Measurements from ENCODE around the gene PRPS2. TPM values are rescaled to one million over a fixed set of nuclear protein-coding genes. Genes with fewer than 3 reads are reported as not detected.
A peak's percentile ranks its signal among the peaks of the same experiment; 100 is the strongest.

PRPS2 gene
- total and polyA plus RNA-seq, 2 of the 8 experiments (the other 6 are each of a cell fraction or from before 2014, with no cell fraction given), result 11.8 to 31.4 TPM

- no peak for TF ChIP-seq ATF2 (IDR thresholded peaks at IDR 0.05; ENCODE audit: low read length)
- no peak for TF ChIP-seq CHD2 (IDR thresholded peaks at IDR 0.05; ENCODE audit: low read length)
- no peak for TF ChIP-seq EZH2 (IDR thresholded peaks at IDR 0.05; ENCODE audit: low read depth, low read length, severe bottlenecking)
- TF ChIP-seq POLR2AphosphoS5 (IDR thresholded peaks at IDR 0.05; ENCODE audit: low read depth, low read length), result no peak; the same call in 1 of the 2 replicates
- no peak for TF ChIP-seq BACH1 (IDR thresholded peaks at IDR 0.05; ENCODE audit: low read length)
- no peak for TF ChIP-seq CTBP2 (IDR thresholded peaks at IDR 0.05; ENCODE audit: borderline replicate concordance, insufficient read depth, insufficient read length, low read length)
- no peak for TF ChIP-seq RFX5 (IDR thresholded peaks at IDR 0.05; ENCODE audit: borderline replicate concordance, low read depth, low read length)
- no peak for TF ChIP-seq ZNF274 (IDR thresholded peaks at IDR 0.05; ENCODE audit: borderline replicate concordance, extremely low read depth, low read length)
- peak in 1 of 2 experiments; percentile 33; a peak in 1 of 3 replicates for TF ChIP-seq POLR2A (IDR thresholded peaks at IDR 0.05; ENCODE audit: control extremely low read depth in 1 of 2, low read depth in 2 of 2, low read length in 2 of 2)
- TF ChIP-seq CHD1 (IDR thresholded peaks at IDR 0.05; ENCODE audit: low read depth, low read length), result no peak
- TF ChIP-seq TAF1 (IDR thresholded peaks at IDR 0.05; ENCODE audit: low read depth, low read length), result peak; percentile 59
- TF ChIP-seq USF2 (IDR thresholded peaks at IDR 0.05; ENCODE audit: low read length), result no peak
- peak; percentile 21; the same call in 1 of the 2 replicates for TF ChIP-seq TBP (IDR thresholded peaks at IDR 0.05; ENCODE audit: low read depth, low read length)
- no peak for TF ChIP-seq YY1 (IDR thresholded peaks at IDR 0.05; ENCODE audit: low read depth, low read length)
- no peak for TF ChIP-seq RAD21 (IDR thresholded peaks at IDR 0.05 in 1 of 2, conservative IDR thresholded peaks at IDR 0.05 in 1 of 2; ENCODE audit: low read depth in 2 of 2, low read length in 2 of 2)
- TF ChIP-seq ATF3 (IDR thresholded peaks at IDR 0.05; ENCODE audit: insufficient read depth, low read depth, low read length), result no peak
- no peak for TF ChIP-seq POU5F1 (IDR thresholded peaks at IDR 0.05; ENCODE audit: low read depth, low read length)
- TF ChIP-seq MAX (IDR thresholded peaks at IDR 0.05), result peak; percentile 54
- TF ChIP-seq ASH2L (IDR thresholded peaks at IDR 0.05; ENCODE audit: low read length), result peak; percentile 67
- TF ChIP-seq SAP30 (IDR thresholded peaks at IDR 0.05; ENCODE audit: insufficient read depth, insufficient replicate concordance, low read length), result no peak
Measured at GRCh38 chrX:12791257-12792228, at the start of gene PRPS2 (continued).
